ENCODE measurements around the gene USPL1.

DNA sequence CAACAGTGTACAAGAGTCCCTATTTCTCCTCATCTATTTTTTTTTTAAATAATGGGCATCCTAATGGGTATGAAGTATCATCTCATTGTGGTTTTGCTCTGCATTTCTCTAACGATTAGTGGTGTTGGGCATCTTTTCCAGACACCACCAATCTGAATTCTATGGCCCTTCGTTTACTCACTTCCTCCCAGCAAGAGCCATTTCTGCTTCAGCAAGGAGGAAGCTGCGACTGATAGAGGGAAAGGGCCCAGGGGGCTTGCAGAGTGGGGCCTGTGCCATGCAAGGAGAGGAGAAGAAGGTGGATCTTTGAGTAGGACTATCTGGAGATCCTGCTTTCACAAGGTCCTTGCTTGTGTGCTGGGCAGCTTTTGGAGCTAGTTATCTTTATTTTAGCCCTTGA lies 58.0 kb downstream of the USPL1 start:
- TF ChIP-seq YY1 (IDR thresholded peaks at IDR 0.05; ENCODE audit: insufficient read depth, insufficient read length) (no peak), ZNF274 (IDR thresholded peaks at IDR 0.05; ENCODE audit: low read depth, low read length) (no peak)
